ENCODE results near the gene LHX6.

The LHX6 gene

DNA sequence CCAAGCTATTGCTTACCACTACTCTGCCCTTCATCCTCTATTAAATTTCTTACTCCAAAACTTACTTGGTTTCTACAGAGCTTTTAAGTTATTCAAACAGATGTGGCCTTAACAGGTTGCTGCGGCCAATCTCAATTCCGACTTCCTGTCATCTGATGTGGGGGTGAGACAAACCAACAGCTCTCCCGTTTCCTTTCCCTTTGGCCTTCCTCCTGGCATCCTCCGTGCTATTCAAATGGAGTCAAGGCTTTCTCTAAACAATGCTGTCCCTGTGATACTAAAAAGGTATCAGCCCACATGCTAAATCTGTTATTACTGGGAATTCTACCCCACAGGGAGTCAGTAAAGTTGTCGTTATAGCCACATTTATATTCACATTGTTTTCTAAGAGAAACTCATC, 24.0 kb upstream of the LHX6 start:
- Histone ChIP-seq H3K27me3 (ENCODE audit: insufficient read depth, poor library complexity, severe bottlenecking) (no peaks in the 10 kb centered on the region), H3K4me3 (replicated peaks; ENCODE audit: insufficient read depth, low read length) (no peak overlapping the region), H3K27ac (replicated peaks) (no peak overlapping the region)
- DNase-seq (ENCODE audit: low read depth in 1 of 2, low spot score in 1 of 2), result no peak
- TF ChIP-seq, protein P1, sequence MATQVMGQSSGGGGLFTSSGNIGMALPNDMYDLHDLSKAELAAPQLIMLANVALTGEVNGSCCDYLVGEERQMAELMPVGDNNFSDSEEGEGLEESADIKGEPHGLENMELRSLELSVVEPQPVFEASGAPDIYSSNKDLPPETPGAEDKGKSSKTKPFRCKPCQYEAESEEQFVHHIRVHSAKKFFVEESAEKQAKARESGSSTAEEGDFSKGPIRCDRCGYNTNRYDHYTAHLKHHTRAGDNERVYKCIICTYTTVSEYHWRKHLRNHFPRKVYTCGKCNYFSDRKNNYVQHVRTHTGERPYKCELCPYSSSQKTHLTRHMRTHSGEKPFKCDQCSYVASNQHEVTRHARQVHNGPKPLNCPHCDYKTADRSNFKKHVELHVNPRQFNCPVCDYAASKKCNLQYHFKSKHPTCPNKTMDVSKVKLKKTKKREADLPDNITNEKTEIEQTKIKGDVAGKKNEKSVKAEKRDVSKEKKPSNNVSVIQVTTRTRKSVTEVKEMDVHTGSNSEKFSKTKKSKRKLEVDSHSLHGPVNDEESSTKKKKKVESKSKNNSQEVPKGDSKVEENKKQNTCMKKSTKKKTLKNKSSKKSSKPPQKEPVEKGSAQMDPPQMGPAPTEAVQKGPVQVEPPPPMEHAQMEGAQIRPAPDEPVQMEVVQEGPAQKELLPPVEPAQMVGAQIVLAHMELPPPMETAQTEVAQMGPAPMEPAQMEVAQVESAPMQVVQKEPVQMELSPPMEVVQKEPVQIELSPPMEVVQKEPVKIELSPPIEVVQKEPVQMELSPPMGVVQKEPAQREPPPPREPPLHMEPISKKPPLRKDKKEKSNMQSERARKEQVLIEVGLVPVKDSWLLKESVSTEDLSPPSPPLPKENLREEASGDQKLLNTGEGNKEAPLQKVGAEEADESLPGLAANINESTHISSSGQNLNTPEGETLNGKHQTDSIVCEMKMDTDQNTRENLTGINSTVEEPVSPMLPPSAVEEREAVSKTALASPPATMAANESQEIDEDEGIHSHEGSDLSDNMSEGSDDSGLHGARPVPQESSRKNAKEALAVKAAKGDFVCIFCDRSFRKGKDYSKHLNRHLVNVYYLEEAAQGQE (IDR thresholded peaks at IDR 0.05; ENCODE audit: insufficient replicate concordance, low read depth), result no peak
- TF ChIP-seq CTCF (IDR thresholded peaks at IDR 0.05; ENCODE audit: insufficient read depth, low read length), result no peak
- TF ChIP-seq GABPA (IDR thresholded peaks at IDR 0.05; ENCODE audit: low read depth), result no peak
- no peak for TF ChIP-seq POLR2AphosphoS5 (IDR thresholded peaks at IDR 0.05; ENCODE audit: low read depth)
- no peak for TF ChIP-seq SPI1 (IDR thresholded peaks at IDR 0.05; ENCODE audit: borderline replicate concordance, low read depth)

GRCh38 chr9:122251351-122251750, 22.6 kb upstream of the LHX6 start:
- H3K27me3 ChIP-seq (ENCODE audit: insufficient read depth, poor library complexity, severe bottlenecking), result no peaks in the 10 kb centered on the region
- TF ChIP-seq, protein P1 (IDR thresholded peaks at IDR 0.05; ENCODE audit: insufficient replicate concordance, low read depth), result no peak
- TF ChIP-seq SPI1 (IDR thresholded peaks at IDR 0.05; ENCODE audit: borderline replicate concordance, low read depth) (no peak), CTCF (IDR thresholded peaks at IDR 0.05; ENCODE audit: insufficient read depth, low read length) (no peak), GABPA (IDR thresholded peaks at IDR 0.05; ENCODE audit: low read depth) (no peak), POLR2AphosphoS5 (IDR thresholded peaks at IDR 0.05; ENCODE audit: low read depth) (no peak)
- DNase-seq (ENCODE audit: low read depth in 1 of 2, low spot score in 1 of 2), result no peak
- H3K4me3 ChIP-seq (replicated peaks; ENCODE audit: insufficient read depth, low read length), result no peak overlapping the region
- no peak overlapping the region for H3K27ac ChIP-seq (replicated peaks)

- H3K27ac ChIP-seq (replicated peaks), result no peak overlapping the region
- TF ChIP-seq GABPA (IDR thresholded peaks at IDR 0.05; ENCODE audit: low read depth) (no peak), CTCF (IDR thresholded peaks at IDR 0.05; ENCODE audit: insufficient read depth, low read length) (no peak), SPI1 (IDR thresholded peaks at IDR 0.05; ENCODE audit: borderline replicate concordance, low read depth) (no peak), POLR2AphosphoS5 (IDR thresholded peaks at IDR 0.05; ENCODE audit: low read depth) (no peak)
- TF ChIP-seq, protein P1 (IDR thresholded peaks at IDR 0.05; ENCODE audit: insufficient replicate concordance, low read depth), result no peak
Measured at GRCh38 chr9:122248448-122248865, 19.7 kb upstream of the LHX6 start.

More at GRCh38 chr9:122248448-122248865, 19.7 kb upstream of the LHX6 start:
- no peaks in the 10 kb centered on the region for H3K27me3 ChIP-seq (ENCODE audit: insufficient read depth, poor library complexity, severe bottlenecking)
- DNase-seq (ENCODE audit: low read depth in 1 of 2, low spot score in 1 of 2), result no peak
- H3K4me3 ChIP-seq (replicated peaks; ENCODE audit: insufficient read depth, low read length), result no peak overlapping the region
